ENCODE data around the gene SULF2.

The SULF2 gene

GRCh38 chr20:47670913-47671312 is 114.4 kb downstream of the SULF2 start:
- no peaks in the 10 kb centered on the region for H3K79me2 ChIP-seq (ENCODE audit: insufficient read depth, low read depth)
- H3K4me2 ChIP-seq = no peak overlapping the region
- no peak overlapping the region for H3K4me3 ChIP-seq (IDR thresholded peaks at IDR 0.05; ENCODE audit: insufficient read depth, low read depth, low read length)
- H3K4me1 ChIP-seq (ENCODE audit: low read depth, poor library complexity, severe bottlenecking) = no peaks in the 10 kb centered on the region
- no peak for TF ChIP-seq CTCF (conservative IDR thresholded peaks at IDR 0.05; ENCODE audit: low read depth, low read length)
- no peaks in the 10 kb centered on the region for H4K20me1 ChIP-seq (ENCODE audit: insufficient read depth)
- H3K27ac ChIP-seq = no peak overlapping the region
- H3K9ac ChIP-seq = no peak overlapping the region
- H2AFZ ChIP-seq (ENCODE audit: low read depth) = no peak overlapping the region
- H3K27me3 ChIP-seq (ENCODE audit: insufficient read depth, low read depth) = peaks cover 44% of the 10 kb centered on the region
- H3K36me3 ChIP-seq (ENCODE audit: insufficient read depth) = no peaks in the 10 kb centered on the region

GRCh38 chr20:47669927-47670890 is 115.1 kb downstream of the SULF2 start:
- H3K4me3 ChIP-seq (IDR thresholded peaks at IDR 0.05; ENCODE audit: insufficient read depth, low read depth, low read length) = no peak overlapping the region
- H3K4me2 ChIP-seq = no peak overlapping the region
- H3K36me3 ChIP-seq (ENCODE audit: insufficient read depth) = no peaks in the 10 kb centered on the region
- H2AFZ ChIP-seq (ENCODE audit: low read depth) = no peak overlapping the region
- H3K27ac ChIP-seq = no peak overlapping the region
- H4K20me1 ChIP-seq (ENCODE audit: insufficient read depth) = no peaks in the 10 kb centered on the region
- no peaks in the 10 kb centered on the region for H3K4me1 ChIP-seq (ENCODE audit: low read depth, poor library complexity, severe bottlenecking)
- H3K79me2 ChIP-seq (ENCODE audit: insufficient read depth, low read depth) = no peaks in the 10 kb centered on the region
- H3K9ac ChIP-seq = no peak overlapping the region
- TF ChIP-seq CTCF (conservative IDR thresholded peaks at IDR 0.05; ENCODE audit: low read depth, low read length) = no peak
- peaks cover 43% of the 10 kb centered on the region for H3K27me3 ChIP-seq (ENCODE audit: insufficient read depth, low read depth)

GRCh38 chr20:47669489-47669888 is 115.8 kb downstream of the SULF2 start:
- Histone ChIP-seq H3K4me1 (ENCODE audit: low read depth, poor library complexity, severe bottlenecking) (no peaks in the 10 kb centered on the region), H2AFZ (ENCODE audit: low read depth) (no peak overlapping the region), H3K79me2 (ENCODE audit: insufficient read depth, low read depth) (no peaks in the 10 kb centered on the region), H3K4me2 (no peak overlapping the region), H3K27ac (no peak overlapping the region), H4K20me1 (ENCODE audit: insufficient read depth) (no peaks in the 10 kb centered on the region), H3K4me3 (IDR thresholded peaks at IDR 0.05; ENCODE audit: insufficient read depth, low read depth, low read length) (no peak overlapping the region), H3K27me3 (ENCODE audit: insufficient read depth, low read depth) (peaks cover 36% of the 10 kb centered on the region), H3K36me3 (ENCODE audit: insufficient read depth) (no peaks in the 10 kb centered on the region), H3K9ac (no peak overlapping the region)
- TF ChIP-seq CTCF (conservative IDR thresholded peaks at IDR 0.05; ENCODE audit: low read depth, low read length) = no peak

DNA sequence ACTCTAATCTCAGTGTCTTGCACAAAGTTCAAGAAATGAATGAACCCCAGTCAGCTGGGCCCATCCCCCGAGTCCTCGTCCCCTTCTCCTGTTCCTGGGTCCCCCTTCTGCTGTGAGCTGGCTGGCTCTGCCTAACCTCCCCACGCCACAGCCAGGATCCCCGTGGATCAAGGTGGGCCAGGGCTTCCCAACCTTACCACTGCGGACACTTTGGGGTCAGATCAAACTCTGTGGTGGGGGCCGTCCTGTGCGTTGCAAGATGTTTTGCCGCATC is 116.2 kb downstream of the SULF2 start:
- Histone ChIP-seq H3K79me2 (ENCODE audit: insufficient read depth, low read depth) (no peaks in the 10 kb centered on the region), H3K36me3 (ENCODE audit: insufficient read depth) (no peaks in the 10 kb centered on the region), H4K20me1 (ENCODE audit: insufficient read depth) (no peaks in the 10 kb centered on the region), H3K27me3 (ENCODE audit: insufficient read depth, low read depth) (peaks cover 32% of the 10 kb centered on the region; the same call in 1 of the 2 replicates), H3K27ac (no peak overlapping the region), H2AFZ (ENCODE audit: low read depth) (no peak overlapping the region), H3K4me3 (IDR thresholded peaks at IDR 0.05; ENCODE audit: insufficient read depth, low read depth, low read length) (no peak overlapping the region), H3K4me2 (no peak overlapping the region), H3K9ac (no peak overlapping the region), H3K4me1 (ENCODE audit: low read depth, poor library complexity, severe bottlenecking) (no peaks in the 10 kb centered on the region)
- no peak for TF ChIP-seq CTCF (conservative IDR thresholded peaks at IDR 0.05; ENCODE audit: low read depth, low read length)

Data from KMS-11 (cell line).